ENCODE measurements around the gene GALNT13.

- TF ChIP-seq CTCF (IDR thresholded peaks at IDR 0.05) (no peak), POLR2AphosphoS5 (IDR thresholded peaks at IDR 0.05) (no peak)
Observed at GRCh38 chr2:154293864-154294263, 422.1 kb downstream of the GALNT13 start.

Measured in breast epithelium (tissue), 3 donors.